ENCODE data around the gene GRAMD2B.

Gene GRAMD2B

GRCh38 chr5:126422994-126423788 is at the start of gene GRAMD2B:
TSS of gene GRAMD2B (plus strand) at chr5:126423409. CDS start at chr5:126423607, 198 bp downstream.
- no peak for TF ChIP-seq CTCF (IDR thresholded peaks at IDR 0.05)

DNA sequence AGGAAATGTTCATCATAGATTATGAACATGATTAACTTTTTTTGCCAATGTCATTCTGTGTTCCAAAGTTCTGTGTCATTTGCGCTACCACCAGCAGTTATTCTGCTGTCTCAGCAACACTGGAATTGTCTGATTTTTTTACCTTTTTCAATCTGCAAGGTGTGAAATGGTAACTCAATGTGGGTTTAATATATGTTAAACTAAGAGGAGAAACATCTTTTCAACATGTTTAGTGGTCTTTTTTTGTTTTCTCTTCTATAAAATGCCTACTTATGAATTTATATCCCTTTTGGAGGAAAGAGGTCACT is 49.1 kb upstream of the GRAMD2B start:
- TF ChIP-seq CTCF (IDR thresholded peaks at IDR 0.05) = no peak

DNA sequence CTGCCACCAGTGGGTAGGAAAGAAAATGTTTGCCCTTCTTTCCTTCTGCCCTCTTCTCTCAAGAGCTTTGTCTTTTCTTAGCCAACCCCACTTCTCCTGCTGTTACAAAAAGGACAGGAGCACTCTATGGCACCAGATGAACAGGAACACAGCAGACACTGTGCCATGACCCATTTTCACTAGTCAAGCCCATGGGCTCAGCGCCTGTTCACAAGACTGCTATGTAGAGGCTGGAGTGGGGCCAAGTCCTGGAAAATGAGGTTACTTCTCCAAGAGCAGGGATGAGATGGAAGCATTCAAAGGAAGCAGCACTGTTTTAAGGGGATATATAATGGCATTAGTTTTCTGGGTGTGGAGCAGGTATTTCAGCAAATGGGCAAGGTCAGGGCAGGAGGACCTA is 46.8 kb upstream of the GRAMD2B start:
- no peak for TF ChIP-seq CTCF (IDR thresholded peaks at IDR 0.05)

DNA sequence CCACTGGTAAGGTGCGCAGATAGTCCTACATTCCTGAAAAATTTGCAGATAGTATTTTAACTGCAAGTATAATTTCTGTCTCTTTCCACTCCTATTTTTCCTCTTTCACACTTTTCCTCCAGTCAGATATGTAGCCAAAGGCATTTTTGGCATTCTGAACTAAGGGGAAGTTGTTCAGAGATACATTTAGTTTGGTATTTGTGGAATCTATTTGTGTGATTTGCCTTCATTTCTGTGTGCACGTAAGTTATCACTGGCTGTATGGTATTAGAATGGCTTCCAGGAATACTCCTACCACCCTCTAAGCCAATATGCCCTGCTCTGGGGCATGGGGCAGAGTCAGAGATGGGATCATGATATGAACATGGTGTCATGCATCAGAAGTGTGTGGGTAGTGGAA is 45.8 kb upstream of the GRAMD2B start:
- TF ChIP-seq CTCF (IDR thresholded peaks at IDR 0.05) = no peak

DNA sequence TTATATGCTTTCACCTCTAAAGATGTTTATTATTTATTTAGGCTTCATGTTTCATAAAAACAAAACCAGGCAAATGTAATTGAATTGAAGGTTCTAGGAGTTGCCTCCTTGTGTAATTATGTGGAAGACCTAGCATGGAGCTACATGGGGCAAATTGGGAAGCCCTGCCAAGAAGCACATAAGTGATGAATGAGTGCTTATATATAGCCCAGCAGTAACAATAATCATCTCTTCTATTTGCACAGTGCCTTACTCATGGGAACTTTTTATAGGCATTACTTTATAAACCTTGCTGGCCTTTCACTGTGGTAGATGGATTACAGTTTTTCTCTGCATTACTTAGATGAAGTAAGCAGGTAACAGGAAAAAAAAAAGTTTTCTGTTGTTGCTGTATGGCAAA is 40.0 kb upstream of the GRAMD2B start:
- no peak for TF ChIP-seq CTCF (IDR thresholded peaks at IDR 0.05)

GRCh38 chr5:126383776-126384175 is 39.4 kb upstream of the GRAMD2B start:
- no peak for TF ChIP-seq CTCF (IDR thresholded peaks at IDR 0.05)

DNA sequence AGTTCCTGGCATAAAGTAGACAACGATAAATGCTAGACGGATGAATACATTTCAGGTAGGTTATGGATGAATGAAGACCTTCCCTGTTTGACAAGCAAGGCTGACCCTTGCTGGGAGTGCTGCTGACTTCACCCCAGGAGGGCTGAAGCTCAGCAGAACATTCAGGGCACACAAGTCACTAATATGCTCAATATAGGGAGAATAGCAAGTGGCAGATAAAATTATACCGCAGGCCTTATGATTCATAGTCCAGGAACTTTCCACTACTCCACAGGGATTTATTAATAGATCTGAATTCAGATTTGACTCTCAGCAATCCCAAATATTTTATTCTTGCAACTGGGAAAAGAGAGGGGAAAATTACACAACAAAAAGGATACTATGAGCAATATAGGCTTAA is 38.2 kb upstream of the GRAMD2B start:
- TF ChIP-seq CTCF (IDR thresholded peaks at IDR 0.05) = no peak

Measured in LNCAP (cell line).